ENCODE data around the gene ZBTB33. TPM values are rescaled to one million over a fixed set of nuclear protein-coding genes. Genes with fewer than 3 reads are reported as not detected.

The ZBTB33 gene
- total and polyA plus RNA-seq, 2 donors from 2014 or later = 4.4 to 13.0 TPM

- no peak for FAIRE-seq
Observed at GRCh38 chrX:120235284-120235683, 15.3 kb upstream of the ZBTB33 start.

GRCh38 chrX:120236687-120237479 is 13.7 kb upstream of the ZBTB33 start:
- Histone ChIP-seq H3K27me3 (ENCODE audit: control insufficient read depth, insufficient read depth, low read length) (no peaks in the 10 kb centered on the region), H3K9ac (ENCODE audit: low read length in 3 of 3) (no peak overlapping the region), H3K9me3 (ENCODE audit: control insufficient read depth in 2 of 3, insufficient read depth in 1 of 3, low read length in 3 of 3) (no peaks in the 10 kb centered on the region), H3K4me3 (ENCODE audit: low read length in 3 of 3) (no peak overlapping the region), H3K4me1 (ENCODE audit: control insufficient read depth in 2 of 3, insufficient read depth in 2 of 3, low read depth in 1 of 3, low read length in 3 of 3) (no peaks in the 10 kb centered on the region), H3K27ac (ENCODE audit: low read depth in 2 of 2, low read length in 2 of 2) (no peak overlapping the region), H3K36me3 (ENCODE audit: control insufficient read depth in 2 of 3, insufficient read depth in 3 of 3, low read length in 3 of 3) (no peaks in the 10 kb centered on the region)
- FAIRE-seq = no peak
- intact Hi-C loops (cut with DNase I) = no loop called here
- DNase-seq = no peak
- no peak for TF ChIP-seq CTCF (IDR thresholded peaks at IDR 0.05; ENCODE audit: borderline replicate concordance, extremely low read depth, insufficient read depth)

More at GRCh38 chrX:120235284-120235683, 15.3 kb upstream of the ZBTB33 start:
- H3K9ac ChIP-seq (ENCODE audit: low read length in 3 of 3) = no peak overlapping the region
- no peaks in the 10 kb centered on the region for H3K36me3 ChIP-seq (ENCODE audit: control insufficient read depth in 2 of 3, insufficient read depth in 3 of 3, low read length in 3 of 3)
- H3K27me3 ChIP-seq (ENCODE audit: control insufficient read depth, insufficient read depth, low read length) = no peaks in the 10 kb centered on the region
- no peaks in the 10 kb centered on the region for H3K9me3 ChIP-seq (ENCODE audit: control insufficient read depth in 2 of 3, insufficient read depth in 1 of 3, low read length in 3 of 3)
- TF ChIP-seq CTCF (IDR thresholded peaks at IDR 0.05; ENCODE audit: borderline replicate concordance, extremely low read depth, insufficient read depth) = no peak
- H3K4me1 ChIP-seq (ENCODE audit: control insufficient read depth in 2 of 3, insufficient read depth in 2 of 3, low read depth in 1 of 3, low read length in 3 of 3) = no peaks in the 10 kb centered on the region
- intact Hi-C loops (cut with DNase I) = no loop called here
- no peak for DNase-seq
- H3K4me3 ChIP-seq (ENCODE audit: low read length in 3 of 3) = no peak overlapping the region
- no peak overlapping the region for H3K27ac ChIP-seq (ENCODE audit: low read depth in 2 of 2, low read length in 2 of 2)

- H3K9me3 ChIP-seq (ENCODE audit: control insufficient read depth in 2 of 3, insufficient read depth in 1 of 3, low read length in 3 of 3) = no peaks in the 10 kb centered on the region
- H3K4me1 ChIP-seq (ENCODE audit: control insufficient read depth in 2 of 3, insufficient read depth in 2 of 3, low read depth in 1 of 3, low read length in 3 of 3) = no peaks in the 10 kb centered on the region
- no peak for TF ChIP-seq CTCF (IDR thresholded peaks at IDR 0.05; ENCODE audit: borderline replicate concordance, extremely low read depth, insufficient read depth)
- no peak overlapping the region for H3K27ac ChIP-seq (ENCODE audit: low read depth in 2 of 2, low read length in 2 of 2)
- DNase-seq (no peak), FAIRE-seq (no peak)
- H3K27me3 ChIP-seq (ENCODE audit: control insufficient read depth, insufficient read depth, low read length) = no peaks in the 10 kb centered on the region
- intact Hi-C loops (cut with DNase I) = no loop called here
- no peaks in the 10 kb centered on the region for H3K36me3 ChIP-seq (ENCODE audit: control insufficient read depth in 2 of 3, insufficient read depth in 3 of 3, low read length in 3 of 3)
- no peak overlapping the region for H3K9ac ChIP-seq (ENCODE audit: low read length in 3 of 3)
- no peak overlapping the region for H3K4me3 ChIP-seq (ENCODE audit: low read length in 3 of 3)
Observed at GRCh38 chrX:120238933-120239332, 11.7 kb upstream of the ZBTB33 start.

Data from kidney (tissue), 14 donors.